GM12878 (cell line): ENCODE results near the gene MATN1. TPM values are rescaled to one million over a fixed set of nuclear protein-coding genes. Genes with fewer than 3 reads are reported as not detected.

Source experiments
- ATAC-seq: fragments of 200-7000 bp; cut with Tn5 transposase; 3 replicates; pipeline ENCODE4 v1.9.1; 2020; ENCODE audit warnings: mild to moderate bottlenecking, moderate library complexity
- BruUV-seq: library from RNA; stranded (reverse); fragments of 400-500 nt; replicated peaks from 2 replicates; lab custom pipeline; 2021; lab: Mats Ljungman, UMichigan
- CTCF ChIA-PET: fragments of 300-600 bp; sonication (Branson Sonifier 250); formaldehyde crosslinking; extraction: SDS; loops from one replicate; lab custom pipeline; 2021; ENCODE audit warnings: inconsistent platforms; lab: Yijun Ruan, JAX
- POLR2A ChIA-PET: fragments of 350-600 bp; formaldehyde crosslinking; extraction: SDS; loops from one replicate; lab custom pipeline; 2021; ENCODE audit warnings: inconsistent platforms; lab: Charles Lee
- RAD21 ChIA-PET: fragments of 300-600 bp; sonication (Branson Sonifier 250); formaldehyde crosslinking; loops from one replicate; lab custom pipeline; 2023; ENCODE audit warnings: antibody characterized with exemption; ENCODE audit not compliant: unreplicated experiment; lab: Charles Lee
- SMC1A ChIA-PET: fragments of 300-600 bp; sonication (Branson Sonifier 250); formaldehyde crosslinking; loops from one replicate; lab custom pipeline; 2023; ENCODE audit not compliant: unreplicated experiment, uncharacterized antibody; lab: Charles Lee
- DNase-seq: peaks from one replicate; pipeline ENCODE4 v3.0.0-alpha.2; 2011; ENCODE audit warnings: low read depth, low spot score
- FAIRE-seq: peaks from 3 replicates; lab custom pipeline; 2011; peaks lifted over from hg19 to GRCh38; lab: Jason Lieb, UNC
- H2AFZ ChIP-seq: 2 replicates; pipeline ENCODE4 v1.6.0; 2011; ENCODE audit warnings: low read depth, low read length, control low read depth; ENCODE audit not compliant: control insufficient read depth
- H3K27ac ChIP-seq: 2 replicates; pipeline ENCODE4 v1.5.1; 2011; ENCODE audit warnings: control low read depth; ENCODE audit not compliant: control insufficient read depth, insufficient read depth
- H3K27me3 ChIP-seq, 2 experiments: replicated peaks in 1 of 2; 2 replicates each; pipeline versions ENCODE4 v1.6.0 to v1.6.1; 2011; ENCODE audit warnings: low read length in 1 of 2; ENCODE audit not compliant: control insufficient read depth in 2 of 2, insufficient read depth in 2 of 2
- H3K36me3 ChIP-seq, 2 experiments: 2 replicates each; pipeline ENCODE4 v1.5.1; 2011; ENCODE audit warnings: low read length in 1 of 2; ENCODE audit not compliant: control insufficient read depth in 2 of 2, insufficient read depth in 2 of 2
- H3K4me1 ChIP-seq: 2 replicates; pipeline ENCODE4 v1.6.1; 2011; ENCODE audit warnings: mild to moderate bottlenecking, low read length, moderate library complexity, mixed read lengths; ENCODE audit not compliant: control insufficient read depth, insufficient read depth
- H3K4me2 ChIP-seq: 2 replicates; pipeline ENCODE4 v1.6.0; 2011; ENCODE audit warnings: control low read depth; ENCODE audit not compliant: control insufficient read depth, insufficient read depth
- H3K4me3 ChIP-seq: fragments of 200-600 bp; sonication (generic); 2 replicates; pipeline ENCODE4 v1.5.1; 2016
- H3K79me2 ChIP-seq: 2 replicates; pipeline ENCODE4 v1.6.0; 2011; ENCODE audit warnings: low read length; ENCODE audit not compliant: control insufficient read depth, insufficient read depth
- H3K9ac ChIP-seq: 2 replicates; pipeline ENCODE4 v1.8.0; 2011; ENCODE audit warnings: low read length, control low read depth, mixed read lengths; ENCODE audit not compliant: control insufficient read depth, insufficient read depth
- H3K9me3 ChIP-seq: replicated peaks from 3 replicates; pipeline ENCODE4 v1.5.1; 2011; ENCODE audit warnings: mild to moderate bottlenecking, low read length; ENCODE audit not compliant: control insufficient read depth, insufficient read depth
- H4K20me1 ChIP-seq: 2 replicates; pipeline ENCODE4 v1.6.0; 2011; ENCODE audit not compliant: control insufficient read depth, insufficient read depth
- ATF3 ChIP-seq: IDR thresholded peaks from 2 replicates; pipeline ENCODE4 v1.6.1; 2011; ENCODE audit warnings: low read depth, mild to moderate bottlenecking, low read length, moderate library complexity, borderline replicate concordance; ENCODE audit errors: extremely low read depth
- PML ChIP-seq: IDR thresholded peaks from 2 replicates; pipeline ENCODE4 v1.6.1; 2012; ENCODE audit warnings: low read length, inconsistent platforms
- POLR2AphosphoS5 ChIP-seq: IDR thresholded peaks from 2 replicates; pipeline ENCODE4 v1.6.1; 2011; ENCODE audit warnings: mild to moderate bottlenecking, low read length, inconsistent platforms
- RAD21 ChIP-seq: IDR thresholded peaks from 2 replicates; pipeline ENCODE4 v1.6.1; 2011; ENCODE audit warnings: mild to moderate bottlenecking, low read depth, low read length, moderate library complexity; ENCODE audit not compliant: insufficient read depth
- SUPT20H ChIP-seq: IDR thresholded peaks from 2 replicates; pipeline ENCODE4 v1.6.1; 2011; ENCODE audit warnings: low read depth, mild to moderate bottlenecking, low read length, moderate library complexity, borderline replicate concordance; ENCODE audit not compliant: control insufficient read depth
- ZNF207 ChIP-seq: fragments of 450-650 bp; IDR thresholded peaks from 2 replicates; pipeline ENCODE4 v1.6.1; 2014; ENCODE audit warnings: antibody characterized with exemption, mild to moderate bottlenecking, borderline replicate concordance
- ZNF592 ChIP-seq: fragments of 450-650 bp; IDR thresholded peaks from 2 replicates; pipeline ENCODE4 v1.6.1; 2017; ENCODE audit warnings: mild to moderate bottlenecking, moderate library complexity
- ZZZ3 ChIP-seq: IDR thresholded peaks from 2 replicates; pipeline ENCODE4 v1.6.1; 2011; ENCODE audit warnings: low read depth; ENCODE audit not compliant: control insufficient read depth, insufficient read length
- WGBS: methylation state at CpG from one replicate; pipeline ENCODE4 v1.1.6; 2016; ENCODE audit warnings: low lambda C conversion rate; ENCODE audit not compliant: insufficient replicate concordance, insufficient coverage; ENCODE audit errors: missing lambda C conversion rate; 5-methylcytosine and 5-hydroxymethylcytosine counted together
- in situ Hi-C: fragments of 300-500 bp; cut with MboI; formaldehyde crosslinking; loops from 9 replicates; pipeline ENCODE4 v1.14.3; 2018; ENCODE audit warnings: mixed read lengths
- intact Hi-C: fragments of 100-400 bp; cut with micrococcal nuclease; formaldehyde crosslinking; loops from one replicate; pipeline ENCODE4 v1.14.2; 2022; ENCODE audit not compliant: unreplicated experiment
- microRNA-seq: library from miRNA; unstranded; fragments of <30 nt; microRNA quantifications from one replicate; pipeline ENCODE4, GENCODE V29; 2018
- polyA plus RNA-seq, 11 experiments: library from polyadenylated mRNA; depleted of rRNA in 4 of 11; unstranded in 6 of 11; stranded (reverse) in 5 of 11; fragments of >200 nt; fragmentation: Nextera tagmentation in 4 of 11; fragmentation: Illumina TruSeq in 1 of 11; extraction: Ambion mirVana in 4 of 11; extraction: Trizol in 1 of 11; gene quantifications; 1 replicate in 1 of 11; 2 replicates in 10 of 11; pipeline versions ENCODE4 v1.2.1 to v1.2.3, GENCODE V29; 2011 to 2016; ENCODE audit warnings: inconsistent platforms in 2 of 11, missing spikeins in 2 of 11, low read depth in 1 of 11
- small RNA-seq: library from RNA; depleted of rRNA; stranded (forward); fragments of <200 nt; gene quantifications from one replicate; pipeline ENCODE3, GENCODE V24; 2014
- total RNA-seq, 4 experiments: library from RNA; depleted of rRNA in 3 of 4; stranded (reverse); fragments of >200 nt in 3 of 4; fragmentation: Illumina TruSeq in 1 of 4; extraction: Trizol in 1 of 4; gene quantifications; 2 replicates each; pipeline versions ENCODE4 v1.2.1 to v1.2.3, GENCODE V29; 2013 to 2021

Gene MATN1
- total and polyA plus RNA-seq, 10 of the 15 experiments (the other 5 are each of a cell fraction or from before 2014, with no cell fraction given) = 0.04 to 0.50 (median 0.10) TPM; not detected in 1

GRCh38 chr1:30661311-30661710, 62.1 kb downstream of the MATN1 start:
- ChIA-PET POLR2A (no interaction called here), RAD21 (no interaction called here), CTCF (no interaction called here), SMC1A (no interaction called here)
- no peaks in the 10 kb centered on the region for H3K4me1 ChIP-seq
- H3K9ac ChIP-seq = no peak overlapping the region
- intact Hi-C loops = no loop called here
- 45% methylated on average over 10 of the region's 10 CpGs for WGBS
- H4K20me1 ChIP-seq = no peaks in the 10 kb centered on the region
- DNase-seq = no peak
- no peak overlapping the region for H3K4me2 ChIP-seq
- no peaks in the 10 kb centered on the region for H3K36me3 ChIP-seq
- H3K4me3 ChIP-seq = no peak overlapping the region
- no peak for FAIRE-seq
- H3K27me3 ChIP-seq = no peaks in the 10 kb centered on the region; a peak in 1 of 4 replicates
- H3K27ac ChIP-seq = no peak overlapping the region
- no peaks in the 10 kb centered on the region for H3K79me2 ChIP-seq
- ATAC-seq = no peak
- H2AFZ ChIP-seq = no peak overlapping the region
- in situ Hi-C loops = no loop called here
- no TSS peak for BruUV-seq
- no peaks in the 10 kb centered on the region for H3K9me3 ChIP-seq
- no peak for TF ChIP-seq SUPT20H
- TF ChIP-seq ZNF592 = no peak
- TF ChIP-seq PML = no peak
- TF ChIP-seq POLR2AphosphoS5 = no peak
- no peak for TF ChIP-seq ATF3
- TF ChIP-seq RAD21 = no peak
- TF ChIP-seq ZZZ3 = no peak
- TF ChIP-seq ZNF207 = no peak

Small RNA genes within 50 kb of the gene (microRNA-seq; reads per million reads assigned to microRNA genes)
- 15.1 reads per million, percentile 50 among the genes with 10 or more reads in this experiment for gene MIR4420

Small RNA genes within 50 kb of the gene (small RNA-seq; reads per million reads assigned to genes)
- gene MIR4420 = 76.4 reads per million, percentile 99 among the genes with 10 or more reads in this experiment

Other genes starting within 250 kb of the MATN1 start
- 360 and 370 TPM in 2 replicates for gene LAPTM5, start 34.2 kb upstream of the MATN1 start, total RNA-seq (2014; rRNA removed)
- gene LAPTM5, start 34.2 kb upstream of the MATN1 start, total RNA-seq (2014; rRNA removed; fragmentation: Illumina TruSeq; extraction: Trizol) = 423 and 431 TPM in 2 replicates
- gene LAPTM5, start 34.2 kb upstream of the MATN1 start, total RNA-seq (2021) = 740 and 758 TPM in 2 replicates
- gene LAPTM5, start 34.2 kb upstream of the MATN1 start, polyA plus RNA-seq (2011; rRNA removed) = 411 and 682 TPM in 2 replicates
- gene LAPTM5, start 34.2 kb upstream of the MATN1 start, polyA plus RNA-seq (2014; fragmentation: Illumina TruSeq; extraction: Trizol) = 972 and 1,013 TPM in 2 replicates
- 10 to 100 TPM; 24.1 to 48.8 TPM for gene LAPTM5, start 34.2 kb upstream of the MATN1 start, polyA plus RNA-seq (2014; fragmentation: Nextera tagmentation; extraction: Ambion mirVana)
- gene LAPTM5, start 34.2 kb upstream of the MATN1 start, polyA plus RNA-seq (2014; rRNA removed) = 675 and 692 TPM in 2 replicates
- gene LAPTM5, start 34.2 kb upstream of the MATN1 start, polyA plus RNA-seq (2016; fragmentation: Nextera tagmentation; extraction: Ambion mirVana) = 1,000 to 10,000 TPM in 1 of 2 experiments, 100 to 1,000 TPM in 1; 977 to 1,034 TPM
- under 0.01 TPM in 1 of 2 replicates, not detected in the other for gene SDC3, start 185.2 kb upstream of the MATN1 start, total RNA-seq (2014; rRNA removed)
- gene SDC3, start 185.2 kb upstream of the MATN1 start, total RNA-seq (2014; rRNA removed; fragmentation: Illumina TruSeq; extraction: Trizol) = 0.05 and 0.09 TPM in 2 replicates
- 0.24 and 0.36 TPM in 2 replicates for gene SDC3, start 185.2 kb upstream of the MATN1 start, total RNA-seq (2021)
- 0.13 and 0.46 TPM in 2 replicates for gene SDC3, start 185.2 kb upstream of the MATN1 start, polyA plus RNA-seq (2011; rRNA removed)
- 0.04 TPM in 1 of 2 replicates, not detected in the other for gene SDC3, start 185.2 kb upstream of the MATN1 start, polyA plus RNA-seq (2014; fragmentation: Illumina TruSeq; extraction: Trizol)
- under 1 TPM in 1 of 2 experiments, not detected in 1; under 0.01 TPM for gene SDC3, start 185.2 kb upstream of the MATN1 start, polyA plus RNA-seq (2014; fragmentation: Nextera tagmentation; extraction: Ambion mirVana)
- 0.10 and 0.23 TPM in 2 replicates for gene SDC3, start 185.2 kb upstream of the MATN1 start, polyA plus RNA-seq (2014; rRNA removed)
- under 1 TPM in 1 of 2 experiments, not detected in 1; 0.04 TPM for gene SDC3, start 185.2 kb upstream of the MATN1 start, polyA plus RNA-seq (2016; fragmentation: Nextera tagmentation; extraction: Ambion mirVana)